Activated CD8-positive, alpha-beta memory T cell treated with anti-CD3 and anti-CD28 coated beads for 4 hours (primary cell): ENCODE data around the gene TADA2B.

Experiments used
- DNase-seq, 2 donors: peaks; one replicate each; pipeline ENCODE4 v3.0.0-alpha.2; 2020; ENCODE audit warnings: low read depth in 2 of 2

Gene TADA2B

GRCh38 chr4:7040765-7041164, 2.4 kb upstream of the TADA2B start:
- no peak for DNase-seq

DNA sequence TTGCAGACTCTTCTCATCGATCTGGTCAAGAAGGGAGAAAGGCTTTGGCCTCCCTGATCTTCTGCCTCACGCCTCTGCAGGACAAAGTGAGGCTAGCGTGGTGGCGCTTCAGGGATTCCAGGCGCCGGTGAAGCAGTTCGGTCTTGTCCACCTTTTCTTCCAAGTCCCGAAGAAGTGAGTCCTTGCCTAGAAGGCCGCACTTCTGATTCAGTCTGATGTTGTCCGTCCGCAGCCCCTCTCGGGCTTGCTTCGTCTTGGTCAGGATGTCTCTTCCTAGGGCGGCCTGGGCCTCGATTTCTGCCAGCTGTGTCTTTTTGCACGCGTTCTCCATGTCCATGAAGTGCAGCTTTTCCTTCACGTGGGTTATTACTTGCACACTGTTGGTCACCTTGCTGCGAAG, 1.9 kb upstream of the TADA2B start:
- no peak for DNase-seq

GRCh38 chr4:7041801-7042502, 1.2 kb upstream of the TADA2B start:
- DNase-seq: no peak

- peak; percentile 78 to 82 for DNase-seq
Measured at GRCh38 chr4:7042503-7043283, 479 bp upstream of the TADA2B start.

DNA sequence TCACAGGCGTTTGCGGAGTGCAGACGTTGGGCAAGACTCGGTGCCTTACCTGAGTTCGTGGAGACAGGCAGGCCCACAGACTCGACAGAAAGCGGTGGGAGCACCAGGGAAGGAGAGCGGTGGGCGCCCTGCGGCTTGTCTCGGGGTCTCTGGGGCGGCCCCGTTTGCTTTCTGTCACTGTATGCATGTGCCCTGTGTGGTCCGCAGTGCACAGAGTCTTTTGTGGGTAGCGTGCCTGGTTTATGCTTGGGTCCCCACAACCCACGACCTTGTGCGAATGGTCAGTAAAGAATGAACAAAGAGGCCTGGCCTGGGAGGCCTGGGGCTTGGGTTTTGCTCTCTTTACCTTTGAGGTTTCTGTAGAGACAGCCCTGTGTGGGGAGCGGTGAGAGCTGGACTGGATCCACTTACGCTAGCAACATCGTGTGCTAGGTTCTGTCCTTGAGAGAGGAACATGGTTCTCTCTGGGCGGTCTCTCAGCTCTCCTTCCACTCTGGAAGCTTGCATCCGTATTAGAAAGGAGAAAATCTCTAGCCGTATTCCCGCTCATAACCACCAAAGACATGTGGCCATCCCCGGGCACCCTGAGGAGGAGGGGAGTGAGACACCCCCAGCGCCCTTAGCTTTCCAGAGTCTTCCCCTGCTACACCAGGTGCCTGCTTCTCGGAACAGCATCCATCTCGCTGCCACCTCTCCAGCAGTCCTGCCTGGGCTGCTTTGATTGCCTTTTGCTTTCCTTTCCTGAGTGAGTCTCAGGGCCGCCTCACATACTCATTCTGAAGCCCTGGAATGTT, 1.2 kb downstream of the TADA2B start:
- DNase-seq: no peak

- no peak for DNase-seq
Measured at GRCh38 chr4:7045553-7045952, 2.4 kb downstream of the TADA2B start.

DNA sequence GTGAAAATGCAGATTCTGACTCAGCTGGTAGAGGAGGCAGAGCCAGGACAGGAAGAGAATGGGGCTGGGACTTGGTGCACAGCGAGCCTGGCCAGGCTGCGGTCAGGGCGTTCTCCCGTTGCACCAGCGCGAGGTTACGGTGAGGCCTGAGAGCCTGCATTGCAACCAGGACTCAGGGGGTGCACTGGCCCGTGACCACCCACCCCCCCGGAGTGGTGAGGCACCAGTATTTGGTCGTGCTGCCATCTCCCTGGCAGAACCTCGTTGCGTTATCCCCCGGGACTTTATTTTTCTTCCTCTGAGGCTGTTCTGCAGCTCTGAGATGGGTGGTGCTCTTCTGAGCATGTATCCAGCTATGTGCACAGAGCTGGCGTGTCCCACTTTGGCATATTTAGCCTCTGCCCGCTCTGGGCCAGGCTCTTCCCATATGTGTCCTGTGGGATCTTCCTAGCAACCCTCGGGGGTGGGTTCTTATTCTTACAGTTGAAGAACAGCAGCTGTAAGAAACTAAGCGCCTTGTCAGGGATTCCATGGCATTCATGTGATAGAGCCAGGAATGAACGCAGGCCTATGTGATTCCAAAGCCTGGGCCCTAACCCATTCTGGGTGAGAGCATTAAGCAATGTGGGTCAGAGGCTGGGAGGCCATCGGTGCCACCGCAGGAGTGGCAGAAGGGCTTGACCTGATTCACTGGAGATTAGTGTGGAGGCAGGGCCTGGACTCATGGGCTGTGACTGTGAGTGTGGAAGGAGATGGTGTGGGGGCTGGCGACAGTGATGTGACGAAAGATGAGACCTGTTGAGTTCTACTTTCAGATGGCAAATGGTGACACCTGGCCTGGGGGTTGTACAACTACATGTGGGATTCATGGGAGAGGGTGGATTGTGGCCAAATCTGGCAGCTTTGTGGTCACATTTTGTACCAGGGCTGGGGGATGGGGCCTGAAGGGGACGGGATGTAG, 3.1 kb downstream of the TADA2B start:
- DNase-seq: no peak

DNA sequence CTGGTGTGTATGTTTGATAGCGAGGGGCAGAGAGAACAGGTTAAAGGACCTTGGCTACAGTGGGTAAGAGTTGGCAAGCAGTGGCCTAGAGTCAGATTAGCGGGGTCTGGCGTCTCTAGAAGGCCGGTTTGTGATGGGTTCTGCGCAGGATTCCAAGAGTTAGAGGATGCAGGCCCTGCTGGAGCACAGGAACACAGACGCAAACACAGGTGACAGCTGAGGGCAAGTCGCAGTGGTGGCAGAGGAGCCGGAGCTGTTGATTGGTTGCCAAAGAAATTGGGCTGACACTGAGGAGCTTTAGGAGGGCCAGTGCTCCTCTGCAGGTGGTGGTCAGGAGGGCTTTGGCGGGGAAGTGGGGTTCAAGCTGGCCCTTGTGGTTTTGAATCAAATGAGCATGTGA, 3.8 kb downstream of the TADA2B start:
- no peak for DNase-seq

DNA sequence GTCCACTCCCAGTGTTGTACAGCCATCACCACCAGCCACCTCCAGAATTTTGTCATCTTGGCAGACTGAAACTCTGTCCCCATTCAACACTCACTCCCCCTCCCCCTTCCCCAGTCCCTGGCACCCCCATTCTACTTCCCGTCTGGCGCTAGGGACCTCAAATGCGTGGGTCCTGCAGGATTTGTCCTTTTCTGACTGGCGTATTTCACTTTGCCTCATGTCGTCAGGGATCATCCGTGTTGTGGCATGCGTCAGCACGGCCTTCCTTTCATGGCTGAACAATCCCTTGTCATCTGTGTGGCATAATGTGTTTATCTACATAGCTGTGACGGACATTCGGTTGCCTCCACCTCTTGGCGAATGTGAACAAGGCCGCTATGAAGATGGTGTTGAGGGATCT, 5.5 kb downstream of the TADA2B start:
- no peak for DNase-seq

DNA sequence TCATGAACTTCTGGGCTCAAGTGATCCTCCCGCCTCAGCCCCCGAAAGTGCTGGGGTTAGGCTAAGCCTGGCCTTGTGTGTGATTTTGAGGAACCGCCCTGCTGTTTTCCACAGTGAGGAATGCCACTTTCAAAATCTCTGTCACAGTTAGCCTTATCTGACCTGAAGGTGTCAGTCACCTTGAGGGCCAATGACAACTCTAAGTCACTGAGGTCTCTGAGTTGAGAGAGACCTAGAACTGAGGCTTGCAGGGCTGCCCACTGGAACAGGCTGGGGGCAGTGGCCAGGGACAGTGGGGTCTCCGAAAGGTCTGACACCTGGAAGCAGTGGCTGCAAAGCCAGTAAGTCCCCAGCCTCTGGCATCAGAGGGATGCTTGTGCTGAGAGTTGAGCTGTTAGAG, 6.1 kb downstream of the TADA2B start:
- DNase-seq: no peak

GRCh38 chr4:7049739-7050138, 6.6 kb downstream of the TADA2B start:
- no peak for DNase-seq

DNA sequence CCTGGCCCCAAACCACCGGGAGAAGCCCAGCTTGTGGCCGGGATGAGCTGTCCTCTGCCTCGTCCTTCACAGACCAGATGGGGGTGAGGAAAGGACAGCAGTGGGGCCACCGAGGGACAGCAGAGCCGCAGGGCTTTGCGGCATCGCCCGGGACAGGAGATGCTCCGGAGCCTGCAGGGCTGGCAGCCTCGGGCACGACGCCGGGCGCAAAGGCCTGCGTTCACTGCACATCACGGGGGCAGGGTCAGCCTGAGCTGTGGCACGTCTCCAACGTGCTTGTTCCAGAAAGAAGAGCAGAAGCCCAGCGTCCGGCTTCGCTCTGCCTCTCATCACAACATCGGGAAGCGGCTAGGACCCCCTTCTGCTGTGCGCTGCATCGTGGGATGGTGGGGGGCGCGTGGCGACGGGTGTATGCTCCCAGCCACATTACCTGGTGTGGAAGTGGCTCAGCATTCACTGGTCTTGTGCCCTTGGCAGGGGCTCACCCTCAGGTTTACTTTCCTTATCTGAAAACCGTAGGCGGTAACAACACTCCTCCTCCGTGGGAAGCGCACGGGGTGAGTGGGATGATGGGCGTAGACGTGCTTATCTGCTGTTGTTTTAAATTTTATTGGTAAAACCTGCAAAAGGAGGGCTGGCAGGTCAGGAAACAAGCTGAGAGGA, 7.4 kb downstream of the TADA2B start:
- no peak for DNase-seq

DNA sequence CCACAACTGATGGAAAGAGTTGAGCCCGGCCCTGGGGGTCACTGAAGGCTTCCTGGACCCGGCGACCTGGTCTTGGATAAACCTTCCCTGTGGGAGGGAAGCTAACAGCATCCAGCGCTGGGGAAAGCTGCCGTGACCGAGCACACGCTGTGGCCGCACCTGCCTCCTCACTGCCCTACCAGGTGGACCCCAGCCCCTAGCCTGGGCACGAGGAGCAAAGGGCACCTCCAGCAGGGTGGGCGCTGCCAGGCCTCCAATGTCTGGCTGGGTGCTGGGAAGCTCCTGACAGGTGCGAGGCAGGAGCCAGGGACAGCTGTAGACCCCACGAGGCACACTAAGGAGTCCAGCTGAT, 7.9 kb downstream of the TADA2B start:
- no peak for DNase-seq

GRCh38 chr4:7051905-7052304, 8.7 kb downstream of the TADA2B start:
- DNase-seq: no peak

GRCh38 chr4:7052313-7052712, 9.1 kb downstream of the TADA2B start:
- DNase-seq: no peak

DNA sequence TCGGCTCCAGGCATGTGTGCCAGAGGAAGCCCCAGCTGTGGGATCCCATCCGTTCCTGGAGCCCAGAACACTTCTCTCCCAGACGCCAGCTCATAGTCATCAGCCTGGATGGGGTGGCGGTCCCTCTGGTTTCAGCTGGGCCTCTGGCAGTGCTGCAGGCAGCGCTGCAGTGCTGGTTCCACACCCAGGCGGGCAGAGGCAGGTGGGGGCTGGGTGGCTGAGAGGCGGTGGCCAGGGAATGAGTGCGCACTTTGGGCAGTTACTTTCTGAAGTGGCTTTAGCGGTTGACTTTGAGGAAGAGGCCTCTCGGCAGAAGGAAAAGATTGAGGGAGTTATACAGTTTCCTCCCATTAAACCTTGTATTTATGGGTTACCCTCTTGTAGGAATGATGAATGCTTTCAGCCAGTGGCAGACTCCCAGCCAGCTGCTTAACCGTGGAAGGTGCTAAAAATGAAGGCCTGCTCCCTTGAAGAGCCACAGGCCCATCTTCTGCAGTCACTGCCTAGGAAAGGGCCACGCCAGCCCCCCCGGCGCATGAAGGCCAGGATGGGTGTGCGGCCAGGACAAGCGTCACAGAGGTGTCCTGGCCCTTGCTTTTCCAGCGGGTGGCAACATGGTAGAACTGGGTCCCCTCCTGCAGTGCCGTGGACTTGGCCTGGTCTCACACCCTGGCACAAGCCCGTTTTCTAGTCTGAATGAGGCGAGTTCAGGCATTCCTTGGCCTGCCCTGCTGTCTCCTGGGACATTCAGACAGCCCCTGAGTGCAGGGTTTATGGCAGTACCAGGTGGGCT, 9.9 kb downstream of the TADA2B start:
- DNase-seq: no peak

GRCh38 chr4:7054106-7054880, 11.1 kb downstream of the TADA2B start:
- DNase-seq: no peak

DNA sequence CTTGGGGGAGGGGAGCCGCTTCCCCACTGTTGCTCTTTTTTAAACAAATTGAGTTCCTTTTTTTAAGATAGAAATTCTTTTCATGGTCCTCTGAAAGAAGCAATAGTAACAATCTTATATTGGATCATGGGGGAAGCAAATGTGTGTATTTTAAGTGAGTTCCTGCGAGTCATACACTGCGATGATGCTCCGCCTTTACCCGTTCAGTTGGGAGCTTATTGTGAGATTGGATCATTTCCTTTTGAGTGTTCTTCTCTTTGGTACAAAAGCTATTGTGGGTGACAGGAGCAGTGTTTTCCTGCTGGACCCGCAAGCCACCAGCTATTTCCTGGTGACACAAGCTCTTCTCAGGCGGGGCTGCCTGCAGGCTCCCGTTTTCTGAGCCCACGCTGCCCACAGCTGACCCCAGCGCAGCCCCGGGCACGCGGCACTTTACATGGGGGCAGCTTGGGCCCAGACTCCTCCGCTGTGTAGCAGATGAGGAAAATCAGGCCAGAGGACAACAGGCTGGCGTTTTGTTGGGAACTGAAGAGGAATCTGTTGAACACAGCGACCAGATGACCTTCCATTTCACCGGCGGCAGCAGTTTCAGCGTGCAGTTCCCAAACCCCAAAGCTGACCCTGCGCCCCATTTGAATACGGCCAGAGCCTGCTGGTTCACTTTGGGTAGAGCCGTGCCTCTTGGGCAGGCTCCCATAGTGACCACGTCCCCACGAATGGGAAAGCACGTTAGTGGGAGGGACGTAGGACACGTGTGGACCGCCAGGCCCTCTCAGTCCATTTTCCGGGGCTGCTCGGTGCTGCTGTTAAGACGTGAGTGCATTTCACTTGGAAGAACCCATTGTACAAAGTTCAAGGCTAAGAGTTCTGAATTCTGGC, 12.2 kb downstream of the TADA2B start:
- DNase-seq: no peak

- DNase-seq: no peak
Measured at GRCh38 chr4:7055990-7056325, 12.8 kb downstream of the TADA2B start.
